AG08395 (cell line): ENCODE measurements around the gene COL6A5.
A peak's percentile ranks its signal among the peaks of the same experiment; 100 is the strongest.
"Not testable (repeated sequence)": the region's sequence is repeated elsewhere in the genome, so short reads cannot be mapped to it uniquely, and the experiment has no call there.

Experiments
- DNase-seq: peaks from one replicate; pipeline ENCODE4 v3.0.0; 2012; ENCODE audit warnings: mixed read lengths, low spot score

COL6A5 gene

DNA sequence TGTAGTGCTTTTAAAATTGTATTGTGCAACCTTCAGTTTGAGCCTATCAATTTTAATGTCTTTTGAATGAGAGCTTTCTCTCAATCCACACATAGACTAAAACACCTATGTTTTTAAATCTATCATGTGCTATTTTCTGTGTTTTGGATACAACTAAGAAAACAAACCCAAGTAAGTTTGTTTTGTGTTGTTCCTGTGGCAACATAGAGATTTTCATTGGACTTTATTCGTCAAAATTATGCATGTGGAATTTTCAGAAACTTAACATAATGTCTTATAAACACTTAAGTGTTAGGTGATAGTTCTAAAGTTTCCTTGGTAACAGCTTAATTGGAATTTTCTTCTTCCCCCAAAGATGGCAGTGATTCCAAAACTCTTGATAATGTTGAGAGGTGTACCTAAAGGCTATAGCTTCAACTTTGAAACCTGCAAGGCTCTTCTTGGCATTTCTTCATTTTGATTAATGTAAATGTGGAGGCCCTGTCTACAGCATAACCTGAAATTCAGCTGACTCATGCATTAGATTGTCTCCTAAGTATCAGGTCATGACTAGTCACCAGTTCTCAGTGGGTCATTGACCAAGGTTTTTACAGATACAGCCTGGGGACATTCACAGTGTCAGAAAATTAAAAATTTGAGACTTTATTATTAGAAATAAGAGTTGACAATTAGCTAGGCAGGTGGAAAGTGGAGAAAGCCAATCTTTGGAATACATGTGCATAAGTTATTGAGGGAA is 44.4 kb downstream of the COL6A5 start:
- no peak for DNase-seq

DNA sequence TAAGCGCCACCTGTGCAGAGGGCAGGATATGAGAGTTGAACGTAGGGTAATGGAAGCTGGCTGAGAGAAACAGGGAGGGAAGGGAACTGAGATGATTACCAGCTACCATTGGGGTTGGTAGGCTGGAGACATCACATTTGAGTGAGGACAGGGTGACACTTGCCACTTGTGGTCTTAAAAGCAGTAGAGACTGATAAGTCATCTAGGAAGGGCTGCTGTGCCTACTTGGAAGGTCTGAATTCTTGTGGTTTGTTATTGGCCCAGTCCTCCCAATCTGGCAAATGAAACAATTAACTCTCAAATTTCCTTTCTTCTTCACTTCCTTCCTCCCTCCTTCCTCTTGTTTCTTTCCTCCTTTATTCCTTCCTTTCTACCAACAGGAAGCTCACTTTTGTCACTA is 46.8 kb downstream of the COL6A5 start:
- no peak for DNase-seq

DNA sequence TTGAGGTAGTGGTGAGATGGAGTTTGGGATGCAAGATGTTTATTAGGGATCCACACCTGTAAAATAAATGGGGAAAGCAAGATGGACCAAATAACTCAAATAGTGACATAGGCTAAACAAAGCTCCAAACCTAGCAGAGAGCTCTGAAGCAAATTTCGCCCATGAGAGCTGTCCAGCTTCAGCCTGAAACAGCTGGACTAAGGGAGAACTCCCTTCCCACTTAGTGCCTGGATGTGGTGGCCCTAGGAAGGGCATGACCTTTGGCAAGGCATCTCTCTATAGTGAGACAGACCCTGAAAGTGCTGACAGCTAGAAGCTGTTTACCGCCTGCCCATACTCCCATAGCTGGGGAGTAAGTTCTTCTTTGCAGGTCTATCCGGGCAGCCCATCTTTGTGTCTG is 48.1 kb downstream of the COL6A5 start:
- DNase-seq, result no peak

DNA sequence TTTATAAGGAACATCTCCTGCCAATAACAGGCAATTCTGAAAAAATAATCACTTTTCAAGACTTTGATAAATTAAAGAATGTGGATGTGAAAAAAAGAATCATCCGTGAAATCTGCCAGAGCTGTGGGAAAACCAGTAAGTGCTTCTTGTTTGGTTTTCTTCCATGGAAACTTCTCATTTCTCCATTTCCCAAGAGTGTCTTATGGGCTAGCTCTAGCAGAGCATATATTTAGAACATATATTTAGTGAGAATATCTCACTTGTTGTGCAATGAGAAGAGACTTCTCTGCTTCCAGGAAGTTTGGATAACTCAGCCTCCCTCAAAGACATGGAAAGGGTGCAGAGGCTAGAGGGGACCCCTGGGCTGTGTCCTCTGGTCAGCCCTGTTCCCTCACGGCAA is 49.9 kb downstream of the COL6A5 start:
- DNase-seq, result no peak

DNA sequence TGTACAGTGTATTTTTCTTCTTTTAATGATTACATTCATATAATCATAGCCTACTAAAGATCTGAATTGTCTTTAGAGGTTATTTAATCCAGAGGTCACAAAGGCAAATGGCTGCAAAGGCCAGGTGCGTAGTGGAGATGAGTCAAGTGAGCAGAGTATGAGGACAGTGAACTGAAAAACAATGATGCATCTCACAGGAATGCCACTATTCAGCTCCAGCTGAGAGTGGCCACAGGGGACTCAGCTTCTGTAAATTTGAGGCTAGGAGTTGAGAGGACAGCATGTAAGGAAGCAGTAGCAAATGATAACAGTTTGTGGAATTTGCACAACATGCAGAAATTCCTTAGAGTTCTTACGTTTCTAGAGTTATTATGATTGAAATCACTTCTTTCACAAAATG is 50.4 kb downstream of the COL6A5 start:
- DNase-seq, result peak; percentile 16

DNA sequence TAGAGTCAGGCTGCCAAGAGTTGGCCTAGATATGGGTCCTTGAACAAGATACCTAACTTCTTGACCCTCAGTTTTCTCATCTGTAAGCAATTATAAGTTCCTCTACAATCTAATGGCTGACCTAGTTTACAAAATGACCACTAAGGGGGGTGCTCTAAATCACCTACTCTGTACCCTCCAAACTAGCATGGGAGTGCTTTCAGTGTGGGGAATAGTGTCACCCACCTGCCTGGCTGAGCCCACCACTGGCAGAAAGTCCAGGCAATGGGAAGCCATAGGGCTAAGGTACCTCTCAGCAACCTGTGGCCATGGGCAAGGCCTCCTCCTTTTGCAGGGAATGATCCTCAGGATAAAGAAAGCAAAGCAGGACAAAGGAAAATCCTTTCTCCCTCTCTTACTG is 58.9 kb downstream of the COL6A5 start:
- DNase-seq, result no peak

DNA sequence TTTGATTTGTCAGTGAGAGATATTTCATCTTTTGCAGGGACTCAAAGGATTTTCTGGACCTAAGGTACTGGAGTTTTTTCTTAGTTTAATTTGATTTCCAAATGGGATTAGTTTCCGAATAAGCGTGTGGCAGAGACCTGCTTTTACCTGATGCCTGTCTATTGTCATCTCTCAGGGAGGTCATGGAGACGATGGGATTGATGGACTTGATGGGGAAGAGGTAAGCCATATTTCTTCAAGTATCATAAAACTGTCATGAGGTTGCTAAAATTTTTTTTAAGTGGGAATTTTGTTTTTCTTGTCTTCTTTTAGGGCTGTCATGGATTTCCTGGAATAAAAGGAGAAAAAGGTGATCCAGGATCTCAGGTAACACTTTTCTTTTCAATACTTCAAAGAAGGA is 60.5 kb downstream of the COL6A5 start:
- no peak for DNase-seq

DNA sequence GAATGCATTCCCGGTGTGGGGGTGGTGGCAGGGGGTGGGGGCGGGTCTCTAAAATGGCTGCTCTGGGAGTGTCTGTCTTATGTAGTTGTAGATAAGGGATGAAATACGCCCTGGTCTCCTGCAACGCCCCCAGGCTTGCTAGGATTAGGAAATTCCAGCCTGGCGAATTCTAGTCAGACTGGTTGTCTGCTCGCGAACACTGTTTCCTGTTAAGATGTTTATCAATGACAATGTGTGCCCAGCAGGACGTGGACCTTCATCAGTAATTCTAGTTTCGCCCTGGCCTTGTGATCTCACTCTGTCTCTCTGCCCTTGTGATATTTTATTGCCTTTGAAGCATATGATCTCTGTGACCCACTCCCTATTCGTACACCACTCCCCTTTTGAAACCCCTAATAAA is 62.8 kb downstream of the COL6A5 start:
- DNase-seq, result not testable (repeated sequence)

DNA sequence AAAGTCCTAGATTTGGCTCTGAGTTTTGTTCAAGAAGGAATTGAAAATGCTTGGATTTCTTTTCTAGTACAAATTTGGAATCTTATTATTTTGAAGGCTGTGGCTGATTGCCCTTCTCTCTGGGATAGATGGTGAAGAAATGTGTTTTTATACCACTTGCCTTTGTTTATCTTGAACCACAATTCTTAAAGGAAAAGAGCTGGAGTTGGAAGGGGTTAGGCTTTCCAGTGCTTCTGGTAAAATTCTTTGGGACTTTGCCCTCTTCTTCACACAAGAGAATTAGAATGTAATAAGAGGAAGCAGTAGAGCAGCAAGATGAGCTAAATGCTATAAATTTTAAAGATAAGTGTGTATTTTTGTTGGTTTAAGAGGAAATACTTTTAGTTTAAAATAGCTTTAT is 65.8 kb downstream of the COL6A5 start:
- DNase-seq, result no peak

DNA sequence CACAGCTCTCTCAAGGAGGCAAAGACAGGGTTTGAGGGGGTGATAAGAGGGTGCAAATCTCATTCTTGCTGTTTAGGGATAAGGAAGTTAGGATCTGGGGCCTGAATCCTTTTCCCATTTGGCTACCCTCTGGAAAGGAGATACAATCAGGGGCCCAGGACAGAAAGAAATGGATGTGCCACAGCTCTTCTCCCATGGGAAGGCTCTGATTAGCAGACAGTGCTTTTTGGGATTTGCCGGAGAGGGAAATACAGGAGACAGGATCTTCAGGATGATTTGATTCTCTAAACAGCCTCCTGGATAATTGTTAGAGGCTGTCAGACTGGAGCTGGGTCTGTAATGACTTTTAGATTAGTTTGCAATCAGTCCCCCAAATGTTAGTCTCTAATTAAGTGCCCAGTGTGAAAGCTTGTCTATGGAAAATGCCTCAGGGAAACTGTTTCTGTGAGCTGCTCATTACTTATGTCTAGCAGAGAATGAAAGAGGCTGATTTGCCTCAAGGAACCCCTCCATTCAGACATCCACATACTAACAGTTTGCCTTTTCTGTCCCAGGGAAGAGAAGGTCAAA is 67.6 kb downstream of the COL6A5 start:
- DNase-seq, result no peak

DNA sequence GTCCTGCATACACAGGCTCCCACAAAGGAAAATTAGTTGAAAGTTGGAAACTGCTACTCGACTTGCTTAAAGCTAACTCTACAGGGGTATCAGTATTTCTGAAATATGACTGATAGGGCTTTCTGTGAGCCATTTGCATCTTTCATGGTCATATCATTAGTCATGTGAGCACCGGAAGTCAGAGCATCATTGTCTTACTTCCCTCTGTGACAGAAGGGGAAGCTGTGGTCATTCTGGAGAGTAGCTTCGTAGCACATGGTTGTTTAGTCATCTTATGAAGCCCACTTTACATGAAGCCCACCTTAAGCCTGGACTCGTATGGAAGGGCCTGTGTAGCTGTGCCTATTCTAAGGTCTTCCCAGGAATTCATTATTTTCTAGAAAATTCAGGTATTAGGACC is 69.0 kb downstream of the COL6A5 start:
- no peak for DNase-seq

DNA sequence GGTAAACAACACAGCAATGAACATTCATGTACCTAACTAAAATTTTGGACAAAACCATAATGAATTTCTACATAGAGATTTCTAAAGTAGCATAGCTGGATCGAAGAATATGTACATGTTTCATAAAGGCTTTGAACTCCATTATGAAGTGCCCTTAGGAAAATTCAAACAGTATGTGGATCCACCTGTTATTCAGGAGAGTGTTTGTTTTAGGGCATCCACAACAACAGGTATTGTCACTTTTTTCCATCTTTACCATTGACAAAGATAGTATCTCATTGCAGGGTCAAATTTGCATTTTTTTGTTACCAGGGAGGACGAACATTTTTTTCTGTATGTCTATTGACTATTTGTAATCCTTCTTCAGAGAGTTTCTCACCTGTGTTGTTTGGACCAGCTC is 75.0 kb downstream of the COL6A5 start:
- DNase-seq, result no peak

DNA sequence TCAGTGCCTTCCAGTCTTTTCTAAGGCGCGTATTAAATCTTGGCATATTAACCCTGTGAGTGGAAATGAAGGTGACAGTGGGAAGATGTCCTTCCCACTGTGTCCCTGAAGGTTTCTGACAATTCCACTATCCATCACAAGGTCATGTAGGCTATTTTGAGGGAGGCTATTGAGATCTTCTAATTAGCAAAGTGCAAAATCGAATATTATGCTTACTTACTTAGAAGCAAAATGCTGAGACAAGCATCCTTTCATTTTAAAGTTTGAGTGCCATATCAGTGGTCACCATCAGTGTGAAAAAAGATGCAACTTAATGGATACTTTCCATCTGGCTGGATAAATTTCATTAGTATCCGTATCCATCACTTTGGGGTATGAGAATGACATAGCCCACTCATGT is 77.6 kb downstream of the COL6A5 start:
- no peak for DNase-seq

DNA sequence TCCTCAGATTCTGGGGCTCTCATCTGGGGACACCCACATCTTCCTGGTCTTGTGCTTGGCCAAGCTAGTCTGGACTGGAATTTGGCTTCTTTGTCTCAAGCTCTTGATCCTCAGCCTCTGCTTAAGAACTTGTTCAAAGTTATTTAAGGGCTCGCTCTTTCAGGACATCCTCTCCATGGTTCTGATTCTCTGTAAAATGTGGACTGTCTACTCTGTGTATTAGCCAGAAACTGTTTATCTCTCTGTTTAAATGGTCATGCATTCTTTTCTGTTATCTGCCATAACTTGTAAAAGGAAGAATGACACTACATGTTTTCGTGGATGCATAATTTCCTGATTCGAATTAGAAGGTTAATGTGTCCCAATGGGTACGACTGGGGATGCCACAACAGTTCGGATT is 79.4 kb downstream of the COL6A5 start:
- no peak for DNase-seq

DNA sequence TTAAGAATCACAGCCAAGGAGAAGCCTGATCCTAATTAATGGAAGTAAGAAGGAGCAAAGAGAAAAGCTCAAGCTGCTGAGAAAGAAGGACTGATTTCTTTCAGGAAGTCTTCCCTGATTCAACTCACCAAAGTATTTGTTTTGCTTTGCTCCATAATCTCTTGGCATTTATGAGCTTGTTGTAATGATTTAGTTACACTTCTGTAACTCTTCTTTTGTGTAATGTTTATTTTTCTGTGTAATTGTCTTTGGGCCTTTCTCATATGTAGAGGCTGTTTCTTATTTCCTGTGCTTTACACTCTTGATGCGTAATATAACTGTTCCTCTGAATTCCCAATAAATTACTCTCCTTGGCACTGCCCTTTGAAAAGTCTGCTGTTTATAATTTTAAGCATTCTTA is 80.0 kb downstream of the COL6A5 start:
- DNase-seq, result no peak

DNA sequence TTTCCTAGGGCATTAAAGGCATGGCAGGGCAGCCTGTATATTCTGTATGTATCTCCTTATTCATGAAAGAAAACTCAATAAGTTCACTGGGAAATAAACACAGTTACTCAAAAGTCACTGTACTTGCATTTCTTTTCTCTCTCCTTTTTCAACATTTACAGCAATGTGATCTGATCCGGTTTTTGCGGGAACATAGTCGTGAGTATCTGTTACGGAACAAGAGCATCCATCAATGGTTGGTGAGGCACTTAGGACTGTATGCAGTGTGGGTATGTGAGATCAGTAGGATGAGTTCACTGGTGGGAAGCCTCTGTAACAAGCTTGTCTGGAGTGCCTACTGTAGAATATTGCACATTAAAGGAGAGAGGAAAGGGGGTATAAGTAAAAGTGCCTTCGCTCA is 80.7 kb downstream of the COL6A5 start:
- no peak for DNase-seq

DNA sequence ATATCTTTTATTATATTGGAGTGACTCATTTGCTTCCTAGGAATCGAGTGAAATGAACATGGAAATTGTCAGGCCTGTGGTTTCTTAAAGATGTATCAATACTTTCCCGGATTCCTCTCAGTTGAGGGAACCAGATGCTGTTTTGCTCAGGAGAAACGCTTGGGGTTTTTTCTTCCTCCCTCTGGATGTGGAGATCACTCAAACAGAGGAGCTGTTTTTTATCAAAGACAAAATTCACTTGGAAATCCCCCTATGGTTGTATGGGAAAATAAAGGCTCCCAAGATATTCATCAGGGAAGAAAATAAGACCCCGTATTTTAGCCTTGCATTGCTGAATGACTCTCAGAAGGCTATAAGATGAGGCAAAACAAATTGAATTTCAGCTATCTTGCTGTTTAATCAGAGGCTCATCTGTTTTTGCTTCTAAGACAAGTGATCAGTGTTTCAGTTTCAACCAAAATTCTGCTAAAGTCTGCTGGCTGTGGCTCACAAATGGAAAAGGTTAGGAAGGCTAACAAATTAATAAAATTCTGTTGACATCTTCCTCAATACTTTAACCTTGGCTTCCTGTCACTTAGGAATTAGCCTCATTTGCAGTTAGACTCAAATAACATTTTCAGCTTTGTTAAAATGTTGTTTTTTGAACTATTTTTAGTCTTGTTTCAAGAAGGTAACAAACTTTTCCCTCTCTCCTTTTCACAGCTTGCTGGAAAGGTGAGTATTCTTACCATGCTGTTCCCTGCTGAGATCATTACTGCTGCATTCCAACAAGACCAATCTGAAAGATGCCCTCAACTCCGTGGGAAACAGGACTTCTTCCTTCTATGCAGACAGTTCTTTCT is 83.6 kb downstream of the COL6A5 start:
- no peak for DNase-seq

DNA sequence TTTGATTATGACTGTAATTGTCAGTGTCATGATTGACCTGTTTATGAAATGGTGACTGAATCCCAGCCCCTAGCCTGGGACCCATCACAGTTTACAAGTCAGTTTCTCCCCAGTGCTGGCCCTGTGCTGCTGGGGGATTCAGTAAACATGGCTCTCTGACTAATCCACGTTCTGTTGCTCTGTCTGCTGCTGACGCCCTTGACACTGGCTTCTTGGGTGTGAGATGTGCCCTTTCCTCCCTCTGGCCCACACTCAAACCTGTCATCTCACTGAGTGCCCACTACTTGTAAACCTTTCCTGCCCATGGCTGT is 84.2 kb downstream of the COL6A5 start:
- DNase-seq, result no peak

DNA sequence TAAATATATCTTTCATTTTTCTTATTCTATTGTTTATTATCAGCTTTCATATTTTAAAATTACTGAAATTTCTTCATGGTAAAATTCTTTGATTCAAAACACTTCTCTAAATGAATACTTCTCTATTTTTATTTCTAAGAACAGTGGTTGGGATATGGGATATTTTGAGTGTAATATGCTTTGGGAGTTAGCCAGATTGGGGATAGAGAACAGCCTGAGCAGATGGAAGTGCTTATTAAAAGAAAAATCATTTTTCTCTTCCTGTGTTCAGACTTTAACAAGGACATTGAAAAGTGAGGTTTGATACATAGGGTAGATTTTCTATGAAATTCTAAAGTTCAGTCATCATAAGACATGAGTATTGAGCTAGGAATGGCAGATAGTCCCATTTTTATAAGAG is 84.8 kb downstream of the COL6A5 start:
- DNase-seq, result no peak

DNA sequence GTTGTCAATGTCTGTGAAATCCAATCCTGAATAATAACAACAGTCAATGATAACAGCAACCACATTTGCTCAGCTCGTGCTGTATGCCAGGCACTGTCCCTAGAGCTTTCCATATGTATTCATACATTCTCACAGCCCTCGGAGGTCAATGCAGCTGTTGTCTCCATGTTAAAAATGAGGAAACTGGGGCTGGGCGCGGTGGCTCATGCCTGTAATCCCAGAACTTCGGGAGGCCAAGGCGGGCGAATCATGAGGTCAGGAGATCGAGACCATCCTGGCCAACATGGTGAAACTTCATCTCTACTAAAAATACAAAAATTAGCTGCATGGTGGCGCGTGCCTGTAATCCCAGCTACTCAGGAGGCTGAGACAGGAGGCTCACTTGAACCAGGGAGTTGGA is 86.6 kb downstream of the COL6A5 start:
- not testable (repeated sequence) for DNase-seq

DNA sequence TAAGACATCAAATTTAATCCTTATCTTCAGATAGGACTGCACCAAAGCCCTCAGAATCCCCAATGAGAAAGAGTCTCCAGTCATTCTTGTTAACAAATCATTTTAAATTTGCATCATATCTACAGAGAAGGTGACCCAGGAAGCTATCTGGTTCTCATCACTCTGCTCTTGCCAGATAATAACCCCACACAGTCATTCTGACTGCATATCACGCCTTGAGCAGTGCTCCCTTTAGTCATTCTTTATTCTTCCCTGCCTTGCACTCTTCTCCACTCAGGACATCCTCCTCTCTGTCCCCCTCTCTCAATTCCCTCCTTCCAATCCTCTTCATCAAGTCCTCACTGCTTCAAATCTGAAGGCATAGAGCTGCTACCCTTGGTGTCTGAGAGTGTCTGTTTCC is 87.8 kb downstream of the COL6A5 start:
- DNase-seq, result no peak

DNA sequence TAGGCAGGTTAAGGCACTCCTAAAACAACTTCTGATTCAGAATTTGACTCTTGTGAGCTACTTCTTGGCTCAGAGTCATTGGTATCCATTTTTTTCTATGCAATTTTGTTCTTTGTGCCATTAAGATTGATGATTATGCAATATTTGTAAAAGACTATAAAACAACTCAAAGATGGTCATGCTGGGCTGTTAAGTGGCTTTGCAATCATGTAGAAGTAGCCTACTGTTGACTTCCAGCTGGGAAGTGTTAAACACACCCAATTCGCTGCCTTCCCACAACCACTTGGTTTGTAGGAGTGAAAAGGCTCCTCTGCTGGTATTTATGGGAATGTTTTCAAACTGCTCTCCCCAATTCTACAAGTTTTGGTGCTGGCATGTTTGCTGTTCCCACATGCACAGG is 96.8 kb downstream of the COL6A5 start:
- no peak for DNase-seq

DNA sequence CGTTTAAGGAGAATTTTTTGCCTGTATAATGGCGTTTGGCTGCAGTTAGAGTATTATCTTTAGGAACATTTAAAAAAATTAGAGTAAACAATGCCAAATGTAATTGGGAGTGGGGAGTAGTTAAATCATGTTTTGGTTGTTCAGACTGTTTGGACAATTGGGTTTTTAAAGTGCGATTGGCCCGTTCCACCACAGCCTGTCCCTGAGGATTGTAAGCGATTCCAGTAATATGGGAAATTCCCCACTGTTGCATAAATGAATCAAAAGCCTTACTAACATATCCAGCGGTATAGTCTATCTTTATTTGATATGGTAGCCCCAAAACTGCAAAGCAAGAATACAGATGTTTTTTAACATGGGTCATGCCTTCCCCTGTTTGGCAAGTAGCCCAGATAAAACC is 101.4 kb downstream of the COL6A5 start:
- DNase-seq, result not testable (repeated sequence)

DNA sequence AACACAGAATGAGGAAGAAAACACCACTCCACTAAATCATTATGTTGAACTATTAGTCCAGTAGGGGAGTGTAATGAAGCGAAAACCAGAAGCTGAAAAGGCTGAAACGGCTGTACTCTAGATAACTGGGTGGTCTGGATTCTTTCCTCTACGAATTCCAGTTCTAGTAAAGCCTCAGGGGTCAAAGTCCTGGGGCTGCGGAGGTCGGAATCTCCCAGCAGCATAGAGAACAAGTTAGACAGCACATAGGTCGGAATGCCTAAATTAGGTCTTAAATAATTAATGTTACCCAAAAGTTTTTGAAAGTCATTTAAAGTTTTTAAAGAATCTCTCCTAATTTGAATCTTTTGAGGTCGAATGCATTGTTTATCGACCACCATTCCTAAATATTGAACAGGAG is 102.7 kb downstream of the COL6A5 start:
- DNase-seq, result not testable (repeated sequence)
